Measurements from ENCODE around the gene UNCX.

DNA sequence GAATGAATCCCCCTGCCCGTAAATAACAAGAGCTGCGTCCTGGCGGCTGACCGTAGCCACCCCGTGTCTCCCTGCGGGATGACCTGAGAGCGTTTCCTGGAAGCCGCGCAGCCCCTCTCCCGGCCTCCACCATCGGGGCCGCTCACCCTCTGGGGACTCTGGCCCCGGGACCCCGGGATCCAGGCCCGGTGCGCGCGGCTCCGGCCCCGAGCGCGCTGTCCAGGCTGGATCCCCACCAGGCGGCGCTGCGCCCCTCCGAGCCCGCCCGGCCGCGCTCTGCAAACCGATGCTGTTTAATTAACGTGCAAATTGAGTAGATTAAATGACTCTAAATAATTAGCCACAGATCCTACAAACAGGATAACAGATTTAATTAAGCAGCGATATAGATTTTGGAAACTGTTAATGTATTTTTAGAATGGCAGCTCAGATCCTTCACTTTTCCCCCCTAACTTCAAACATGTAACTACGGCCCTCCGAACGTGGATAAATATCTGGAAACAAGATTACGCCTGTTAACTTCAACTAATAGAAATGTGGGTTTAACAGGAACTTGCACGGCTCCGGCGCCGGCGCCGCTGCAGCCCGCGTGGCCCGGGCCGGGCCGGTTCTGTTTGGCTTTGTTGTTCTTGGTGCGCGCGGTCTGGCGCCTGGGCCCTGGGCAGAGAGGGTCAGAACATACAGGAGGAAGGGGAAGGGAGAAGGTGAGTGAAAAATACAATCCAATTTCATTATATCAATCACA, 7.1 kb upstream of the UNCX start:
- TF ChIP-seq EZH2phosphoT487 (IDR thresholded peaks at IDR 0.05; ENCODE audit: insufficient read depth, low read depth) (0 out of 2 replicates have a peak, but pooled peaks have one; percentile 46), EZH2 (IDR thresholded peaks at IDR 0.05; ENCODE audit: insufficient read depth, poor library complexity, severe bottlenecking) (peak; percentile 94)

Data from GM23248 (cell line).